Body of pancreas (tissue), 4 donors: ENCODE results near the gene PFN3.

Experiments
- POLR2A ChIP-seq, 3 donors: fragments of 450-650 bp; IDR thresholded peaks; one replicate each; pipeline ENCODE4 v1.6.1; 2016; ENCODE audit warnings: antibody characterized with exemption in 3 of 3, mild to moderate bottlenecking in 2 of 3
- TF ChIP-seq, protein P1 (sequence below), 7 experiments: fragments of 450-650 bp in 4 of 7; fragments of 200-600 bp in 3 of 7; sonication (generic) in 3 of 7; IDR thresholded peaks; one replicate each; pipeline ENCODE4 v1.5.1; 2016 to 2019; ENCODE audit warnings: antibody characterized with exemption in 7 of 7

GRCh38 chr5:177393990-177394389 lies 6.5 kb downstream of the PFN3 start:
- TF ChIP-seq, protein P1, sequence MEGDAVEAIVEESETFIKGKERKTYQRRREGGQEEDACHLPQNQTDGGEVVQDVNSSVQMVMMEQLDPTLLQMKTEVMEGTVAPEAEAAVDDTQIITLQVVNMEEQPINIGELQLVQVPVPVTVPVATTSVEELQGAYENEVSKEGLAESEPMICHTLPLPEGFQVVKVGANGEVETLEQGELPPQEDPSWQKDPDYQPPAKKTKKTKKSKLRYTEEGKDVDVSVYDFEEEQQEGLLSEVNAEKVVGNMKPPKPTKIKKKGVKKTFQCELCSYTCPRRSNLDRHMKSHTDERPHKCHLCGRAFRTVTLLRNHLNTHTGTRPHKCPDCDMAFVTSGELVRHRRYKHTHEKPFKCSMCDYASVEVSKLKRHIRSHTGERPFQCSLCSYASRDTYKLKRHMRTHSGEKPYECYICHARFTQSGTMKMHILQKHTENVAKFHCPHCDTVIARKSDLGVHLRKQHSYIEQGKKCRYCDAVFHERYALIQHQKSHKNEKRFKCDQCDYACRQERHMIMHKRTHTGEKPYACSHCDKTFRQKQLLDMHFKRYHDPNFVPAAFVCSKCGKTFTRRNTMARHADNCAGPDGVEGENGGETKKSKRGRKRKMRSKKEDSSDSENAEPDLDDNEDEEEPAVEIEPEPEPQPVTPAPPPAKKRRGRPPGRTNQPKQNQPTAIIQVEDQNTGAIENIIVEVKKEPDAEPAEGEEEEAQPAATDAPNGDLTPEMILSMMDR (IDR thresholded peaks at IDR 0.05) = no peak
- TF ChIP-seq POLR2A (IDR thresholded peaks at IDR 0.05) = no peak
